ENCODE measurements around the gene RHBDF2.
A peak's percentile ranks its signal among the peaks of the same experiment; 100 is the strongest.
"Not testable (repeated sequence)": the region's sequence is repeated elsewhere in the genome, so short reads cannot be mapped to it uniquely, and the experiment has no call there.

RHBDF2 gene

GRCh38 chr17:76538281-76538931, 37.2 kb upstream of the RHBDF2 start:
- no peak for DNase-seq (ENCODE audit: low read depth in 3 of 3)

DNA sequence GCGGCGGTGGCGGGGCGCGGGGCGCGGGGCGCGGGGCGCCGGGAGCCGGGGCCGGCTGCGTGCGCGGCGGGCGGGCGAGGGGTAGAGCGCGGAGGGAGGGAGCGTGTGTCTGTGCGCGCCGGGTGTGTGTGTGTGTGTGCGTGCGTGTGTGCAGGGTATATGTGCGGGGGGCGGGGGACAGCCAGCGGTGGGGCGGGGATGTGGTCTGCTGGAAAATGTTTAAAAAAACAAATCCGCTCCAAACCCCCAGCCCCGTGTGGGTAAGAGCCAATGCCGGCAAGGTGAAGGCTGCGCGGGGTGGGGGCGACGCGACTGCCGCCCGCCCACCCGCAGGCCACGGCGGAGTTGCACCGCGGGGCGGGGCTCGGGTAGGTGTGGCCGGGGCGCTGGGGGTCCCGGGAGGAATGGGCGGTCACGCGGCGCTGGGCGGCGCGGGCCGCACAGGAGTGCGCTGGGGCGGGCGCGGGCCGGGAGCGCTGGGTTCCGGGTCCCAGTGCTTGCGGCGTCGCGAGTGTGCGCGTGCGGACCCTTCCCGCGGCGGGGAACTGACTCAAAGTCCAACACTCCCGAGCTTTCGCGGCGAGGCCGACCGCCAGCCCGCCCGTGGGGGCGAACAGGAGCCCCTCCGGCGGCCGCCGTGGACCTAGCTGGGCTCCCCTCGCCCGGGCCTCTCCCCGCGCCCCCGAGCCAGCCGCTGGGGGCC, 36.5 kb upstream of the RHBDF2 start, which contains the start of gene CYGB:
Gene CYGB, minus strand, starts transcription at position 132 of the 703 bp plus-strand sequence. CDS start 167 bp downstream, outside the sequence.
- no peak for DNase-seq (ENCODE audit: low read depth in 3 of 3)

DNA sequence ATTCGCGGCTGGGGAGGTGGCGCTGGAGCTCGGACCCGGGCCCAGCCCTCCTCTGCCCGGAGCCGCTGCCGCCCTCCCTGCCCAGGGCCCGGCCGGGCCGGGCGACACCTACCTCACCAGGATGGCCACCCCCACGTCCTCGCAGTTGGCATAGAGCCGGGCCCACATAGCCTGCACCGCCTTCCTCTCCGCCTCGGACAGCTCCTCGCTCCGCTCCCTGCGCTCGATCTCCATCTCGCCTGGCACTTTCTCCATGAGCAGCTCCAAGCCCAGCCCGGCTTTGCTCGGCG, 36.0 kb upstream of the RHBDF2 start:
- no peak for DNase-seq (ENCODE audit: low read depth in 3 of 3)

DNA sequence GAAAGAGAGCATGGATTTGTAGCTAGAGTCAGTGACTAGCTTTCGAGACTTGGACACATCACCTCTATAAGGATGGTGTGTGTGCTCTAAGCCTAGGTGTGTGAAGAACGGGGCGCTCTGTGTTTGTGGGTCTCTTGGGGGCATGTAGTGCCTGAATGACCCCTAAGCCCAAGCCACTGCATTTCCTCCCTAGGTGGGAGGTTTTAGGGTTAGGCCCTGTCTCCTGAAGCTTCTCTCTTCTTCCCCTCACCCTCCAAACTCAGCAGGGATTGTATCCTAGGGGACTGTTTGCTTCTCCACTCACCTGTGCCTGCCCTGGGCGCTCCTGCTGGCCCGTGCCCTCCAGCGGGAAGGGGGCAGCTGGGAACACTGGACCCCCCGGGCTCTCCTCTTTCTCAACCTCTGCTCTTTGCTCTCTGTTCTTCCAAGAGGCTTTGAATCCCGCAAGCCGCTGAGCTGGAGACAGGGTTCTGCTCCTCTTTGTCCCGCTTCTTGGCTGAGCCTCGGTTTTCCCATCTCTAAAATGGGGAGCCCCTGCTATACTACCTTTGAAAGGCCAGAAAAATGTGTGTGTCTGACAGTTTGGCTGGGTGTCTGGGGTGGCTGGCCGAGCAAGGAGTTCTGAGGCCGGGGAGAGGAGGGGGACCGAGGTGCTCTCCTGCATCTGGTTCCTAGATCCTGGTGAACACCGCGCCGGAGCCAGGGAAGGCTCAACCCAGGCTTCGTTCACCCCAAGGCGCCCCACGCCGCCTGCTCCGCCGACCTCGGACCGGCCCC, 35.5 kb upstream of the RHBDF2 start:
- DNase-seq (ENCODE audit: low read depth in 3 of 3): no peak

- DNase-seq (ENCODE audit: low read depth in 3 of 3): no peak
Measured at GRCh38 chr17:76535788-76536510, 34.7 kb upstream of the RHBDF2 start.

GRCh38 chr17:76534831-76535732, 33.9 kb upstream of the RHBDF2 start:
- no peak for DNase-seq (ENCODE audit: low read depth in 3 of 3)

- DNase-seq (ENCODE audit: low read depth in 3 of 3): not testable (repeated sequence)
Measured at GRCh38 chr17:76533640-76534359, 32.6 kb upstream of the RHBDF2 start.

DNA sequence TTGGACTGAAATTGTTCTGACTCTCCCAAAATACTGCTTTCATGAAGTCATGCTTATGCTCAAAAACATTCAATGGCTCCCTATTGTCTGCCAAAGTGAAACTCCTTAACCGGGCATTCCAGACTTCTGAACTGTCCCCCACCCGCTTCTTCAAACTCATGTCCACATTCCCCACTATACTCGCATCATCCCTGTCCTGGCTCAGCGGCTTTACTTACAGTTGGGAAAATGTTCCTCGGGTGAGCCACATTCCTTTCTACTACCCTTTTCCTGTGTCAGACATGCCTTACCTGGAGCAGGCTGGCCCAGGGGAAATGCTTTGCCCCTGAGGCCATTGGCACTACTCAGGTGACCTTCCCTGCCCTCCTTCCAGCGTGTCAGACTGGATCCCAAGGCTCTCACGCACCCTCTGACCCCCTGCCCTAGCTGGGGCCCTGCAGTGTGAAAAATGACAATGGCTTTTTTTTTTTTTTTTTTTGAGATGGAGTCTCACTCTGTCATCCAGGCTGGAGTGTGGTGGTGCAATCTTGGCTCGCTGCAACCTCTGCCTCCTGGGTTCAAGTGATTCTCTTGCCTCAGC, 30.9 kb upstream of the RHBDF2 start:
- DNase-seq (ENCODE audit: low read depth in 3 of 3): no peak

- no peak for DNase-seq (ENCODE audit: low read depth in 3 of 3)
Measured at GRCh38 chr17:76531486-76532038, 30.3 kb upstream of the RHBDF2 start.

DNA sequence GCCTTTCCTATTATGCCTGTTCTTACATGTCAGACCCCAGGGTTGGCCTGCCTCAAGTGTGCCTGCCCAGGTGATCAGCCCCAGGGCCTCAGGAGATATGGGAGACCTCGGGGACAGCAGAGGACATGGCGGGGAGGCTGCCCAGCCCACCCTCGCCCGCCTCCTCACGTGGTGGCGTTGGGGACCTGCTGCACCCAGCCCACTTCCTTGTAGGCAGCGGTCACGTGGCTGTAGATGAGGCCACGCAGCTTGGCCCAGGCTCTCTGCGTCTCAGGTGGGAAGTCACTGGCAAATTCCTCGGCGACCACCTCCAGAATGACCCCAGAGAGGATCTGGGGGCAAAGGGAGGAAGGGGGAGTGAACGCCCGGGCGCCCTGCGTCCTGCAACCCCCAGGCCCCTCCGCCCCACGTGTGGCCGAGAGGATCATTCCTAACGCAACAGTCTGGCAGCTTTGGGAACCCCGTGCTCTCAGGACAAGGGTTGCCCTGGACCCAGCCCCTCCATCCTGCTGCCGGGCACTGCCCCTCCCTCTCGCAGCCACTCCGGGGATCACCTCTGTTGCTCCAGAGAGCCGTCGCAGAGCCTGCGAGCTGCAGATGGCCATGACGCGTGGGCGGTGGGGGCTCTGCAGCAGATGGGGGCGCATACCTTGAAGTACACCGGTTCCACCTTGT, 29.7 kb upstream of the RHBDF2 start:
- no peak for DNase-seq (ENCODE audit: low read depth in 3 of 3)

- no peak for DNase-seq (ENCODE audit: low read depth in 3 of 3)
Measured at GRCh38 chr17:76530095-76530723, 29.0 kb upstream of the RHBDF2 start.

- no peak for DNase-seq (ENCODE audit: low read depth in 3 of 3)
Measured at GRCh38 chr17:76529224-76530094, 28.2 kb upstream of the RHBDF2 start.

- no peak for DNase-seq (ENCODE audit: low read depth in 3 of 3)
Measured at GRCh38 chr17:76528528-76529223, 27.5 kb upstream of the RHBDF2 start.

GRCh38 chr17:76528156-76528527, 26.9 kb upstream of the RHBDF2 start:
- no peak for DNase-seq (ENCODE audit: low read depth in 3 of 3)

GRCh38 chr17:76527430-76528111, 26.3 kb upstream of the RHBDF2 start:
- peak in 1 of 3 experiments; percentile 8 for DNase-seq (ENCODE audit: low read depth in 3 of 3)

DNA sequence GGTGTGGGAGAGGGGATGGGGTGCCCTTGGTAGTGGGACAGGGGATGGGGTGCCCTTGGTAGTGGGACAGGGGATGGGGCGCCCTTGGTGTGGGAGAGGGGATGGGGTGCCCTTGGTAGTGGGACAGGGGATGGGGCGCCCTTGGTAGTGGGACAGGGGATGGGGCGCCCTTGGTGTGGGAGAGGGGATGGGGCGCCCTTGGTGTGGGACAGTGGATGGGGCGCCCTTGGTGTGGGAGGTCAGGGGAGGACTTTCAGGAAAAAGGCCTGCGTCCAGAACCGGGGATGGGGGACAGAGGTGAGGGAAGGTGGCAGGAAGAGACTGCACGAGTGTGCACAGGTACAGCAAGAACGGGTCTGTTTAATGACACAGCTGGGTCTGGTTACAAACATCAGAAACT, 25.8 kb upstream of the RHBDF2 start:
- not testable (repeated sequence) for DNase-seq (ENCODE audit: low read depth in 3 of 3)

DNA sequence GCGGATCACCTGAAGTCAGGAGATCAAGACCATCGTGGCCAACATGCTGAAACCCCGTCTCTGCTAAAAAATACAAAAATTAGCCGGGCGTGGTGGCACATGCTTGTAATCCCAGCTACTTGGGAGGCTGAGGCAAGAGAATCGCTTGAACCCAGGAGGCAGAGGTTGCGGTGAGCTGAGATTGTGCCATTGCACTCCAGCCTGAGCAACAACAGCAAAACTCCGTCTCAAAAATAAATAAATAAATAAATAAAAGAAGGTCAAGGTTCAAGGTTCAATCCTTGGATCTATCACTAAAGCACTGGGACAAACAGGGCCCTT, 24.2 kb upstream of the RHBDF2 start:
- not testable (repeated sequence) for DNase-seq (ENCODE audit: low read depth in 3 of 3)

Data from stimulated activated CD4-positive, alpha-beta T cell treated with anti-CD3 and anti-CD28 coated beads, TNF-alpha, amount 100 ng/mL, for 24 hours (primary cell).